LNCaP clone FGC (cell line): ENCODE measurements around the gene BHLHE41.

Experiments
- DNase-seq: peaks from one replicate; pipeline ENCODE4 v3.0.0-alpha.2; 2011; ENCODE audit warnings: low read depth
- H3K4me3 ChIP-seq: 2 replicates; pipeline ENCODE4 v1.5.1; 2011; ENCODE audit warnings: mild to moderate bottlenecking, low read depth, low read length, control low read depth
- CTCF ChIP-seq: IDR thresholded peaks from 2 replicates; pipeline ENCODE4 v1.5.1; 2012; ENCODE audit warnings: mild to moderate bottlenecking; ENCODE audit not compliant: control insufficient read depth, insufficient read depth; ENCODE audit errors: extremely low read depth

The BHLHE41 gene

GRCh38 chr12:26150736-26151450 lies 26.1 kb upstream of the BHLHE41 start:
- no peak for TF ChIP-seq CTCF
- no peak for DNase-seq
- no peak overlapping the region for H3K4me3 ChIP-seq

GRCh38 chr12:26149968-26150500 lies 25.2 kb upstream of the BHLHE41 start:
- no peak overlapping the region for H3K4me3 ChIP-seq
- DNase-seq = no peak
- no peak for TF ChIP-seq CTCF

GRCh38 chr12:26148291-26148690 lies 23.5 kb upstream of the BHLHE41 start:
- no peak for DNase-seq
- TF ChIP-seq CTCF = no peak

GRCh38 chr12:26143291-26143690 lies 18.5 kb upstream of the BHLHE41 start:
- DNase-seq = no peak
- no peak overlapping the region for H3K4me3 ChIP-seq
- no peak for TF ChIP-seq CTCF

More at GRCh38 chr12:26148291-26148690, 23.5 kb upstream of the BHLHE41 start:
- H3K4me3 ChIP-seq = no peak overlapping the region

GRCh38 chr12:26138860-26139259 lies 14.0 kb upstream of the BHLHE41 start:
- DNase-seq = no peak
- TF ChIP-seq CTCF = no peak
- no peak overlapping the region for H3K4me3 ChIP-seq

- H3K4me3 ChIP-seq = no peak overlapping the region
- TF ChIP-seq CTCF = no peak
- no peak for DNase-seq
Observed at GRCh38 chr12:26136688-26137087, 11.9 kb upstream of the BHLHE41 start.

- no peak for TF ChIP-seq CTCF
- no peak overlapping the region for H3K4me3 ChIP-seq
- DNase-seq = no peak
Observed at GRCh38 chr12:26135571-26135970, 10.7 kb upstream of the BHLHE41 start.
